Mammary epithelial cell (primary cell): ENCODE data around the gene GALNT2.

Experiments used
- EZH2 ChIP-seq: IDR thresholded peaks from 2 replicates; pipeline ENCODE4 v1.6.1; 2012; ENCODE audit warnings: low read length, inconsistent platforms, borderline replicate concordance
- TF ChIP-seq, protein P1 (sequence below), 2 donors: IDR thresholded peaks in 1 of 2; conservative IDR thresholded peaks in 1 of 2; 2 replicates each; pipeline ENCODE4 v1.5.1; 2011 to 2012; ENCODE audit warnings: inconsistent platforms in 2 of 2, low read length in 2 of 2, mild to moderate bottlenecking in 2 of 2, control low read depth in 1 of 2, low read depth in 1 of 2; ENCODE audit not compliant: insufficient read depth in 1 of 2; ENCODE audit errors: extremely low read depth in 1 of 2

DNA sequence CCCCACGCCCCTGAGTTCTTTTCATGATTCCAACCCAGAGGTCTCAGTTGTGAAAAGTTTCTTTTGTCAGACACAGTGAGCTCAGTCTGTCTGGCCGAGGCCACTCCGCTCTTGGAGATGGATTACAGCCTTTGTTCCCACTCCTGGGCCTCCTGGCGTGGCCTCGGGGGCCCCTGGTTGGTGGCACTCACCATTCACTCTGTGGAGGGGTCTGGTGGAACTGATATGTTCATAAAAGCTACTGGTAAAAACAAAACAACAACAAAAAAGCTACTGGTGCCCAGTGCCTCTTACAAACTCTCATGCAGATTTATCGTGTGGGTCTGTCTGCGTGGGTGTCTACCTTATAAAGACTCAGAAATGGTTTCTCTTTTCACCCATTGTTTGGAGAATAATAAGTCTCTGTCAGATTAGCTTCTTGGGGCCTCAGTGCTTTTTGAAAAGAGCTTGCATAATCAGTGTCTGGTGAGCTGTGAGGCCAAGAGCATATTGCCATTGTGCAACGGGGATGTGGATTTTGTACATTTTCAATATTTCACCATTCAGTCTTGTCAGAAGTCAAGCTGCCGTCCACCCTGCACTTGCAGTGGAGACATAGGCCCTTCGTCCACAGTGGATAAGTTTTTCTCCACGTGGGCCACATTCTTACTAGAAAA lies 86.7 kb downstream of the GALNT2 start:
- TF ChIP-seq, protein P1, sequence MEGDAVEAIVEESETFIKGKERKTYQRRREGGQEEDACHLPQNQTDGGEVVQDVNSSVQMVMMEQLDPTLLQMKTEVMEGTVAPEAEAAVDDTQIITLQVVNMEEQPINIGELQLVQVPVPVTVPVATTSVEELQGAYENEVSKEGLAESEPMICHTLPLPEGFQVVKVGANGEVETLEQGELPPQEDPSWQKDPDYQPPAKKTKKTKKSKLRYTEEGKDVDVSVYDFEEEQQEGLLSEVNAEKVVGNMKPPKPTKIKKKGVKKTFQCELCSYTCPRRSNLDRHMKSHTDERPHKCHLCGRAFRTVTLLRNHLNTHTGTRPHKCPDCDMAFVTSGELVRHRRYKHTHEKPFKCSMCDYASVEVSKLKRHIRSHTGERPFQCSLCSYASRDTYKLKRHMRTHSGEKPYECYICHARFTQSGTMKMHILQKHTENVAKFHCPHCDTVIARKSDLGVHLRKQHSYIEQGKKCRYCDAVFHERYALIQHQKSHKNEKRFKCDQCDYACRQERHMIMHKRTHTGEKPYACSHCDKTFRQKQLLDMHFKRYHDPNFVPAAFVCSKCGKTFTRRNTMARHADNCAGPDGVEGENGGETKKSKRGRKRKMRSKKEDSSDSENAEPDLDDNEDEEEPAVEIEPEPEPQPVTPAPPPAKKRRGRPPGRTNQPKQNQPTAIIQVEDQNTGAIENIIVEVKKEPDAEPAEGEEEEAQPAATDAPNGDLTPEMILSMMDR (conservative IDR thresholded peaks at IDR 0.05 in 1 of 2, IDR thresholded peaks at IDR 0.05 in 1 of 2; ENCODE audit: extremely low read depth in 1 of 2, insufficient read depth in 1 of 2, low read depth in 1 of 2, low read length in 2 of 2), result no peak
- no peak for TF ChIP-seq EZH2
